SK-N-SH (cell line): ENCODE results near the gene USP15.

Experiments used
- CHD2 ChIP-seq: fragments of 150-350 bp; IDR thresholded peaks from 2 replicates; pipeline ENCODE4 v1.6.1; 2018; ENCODE audit warnings: low read length; ENCODE audit not compliant: partially characterized antibody
- EZH2phosphoT487 ChIP-seq: fragments of 200-600 bp; sonication (generic); IDR thresholded peaks from 2 replicates; pipeline ENCODE4 v1.6.1; 2017; ENCODE audit warnings: low read depth, mixed run types, mild to moderate bottlenecking, antibody characterized with exemption, moderate library complexity, borderline replicate concordance
- POLR2AphosphoS5 ChIP-seq: IDR thresholded peaks from 2 replicates; pipeline ENCODE4 v1.6.1; 2012; ENCODE audit warnings: low read depth, low read length
- TCF12 ChIP-seq: IDR thresholded peaks from 2 replicates; pipeline ENCODE4 v1.4.0; 2012
- TF ChIP-seq, protein P1 (sequence below): fragments of 200-600 bp; sonication (generic); IDR thresholded peaks from 2 replicates; pipeline ENCODE4 v1.6.1; 2017; ENCODE audit warnings: antibody characterized with exemption, mild to moderate bottlenecking, moderate library complexity
- TF ChIP-seq, protein P2 (sequence below): IDR thresholded peaks from 2 replicates; pipeline ENCODE4 v1.4.0; 2012; ENCODE audit warnings: low read depth, borderline replicate concordance
- TF ChIP-seq, protein P3 (sequence below): fragments of 150-350 bp; IDR thresholded peaks from 2 replicates; pipeline ENCODE4 v1.6.1; 2017; ENCODE audit warnings: antibody characterized with exemption, low read length, low read depth, borderline replicate concordance

DNA sequence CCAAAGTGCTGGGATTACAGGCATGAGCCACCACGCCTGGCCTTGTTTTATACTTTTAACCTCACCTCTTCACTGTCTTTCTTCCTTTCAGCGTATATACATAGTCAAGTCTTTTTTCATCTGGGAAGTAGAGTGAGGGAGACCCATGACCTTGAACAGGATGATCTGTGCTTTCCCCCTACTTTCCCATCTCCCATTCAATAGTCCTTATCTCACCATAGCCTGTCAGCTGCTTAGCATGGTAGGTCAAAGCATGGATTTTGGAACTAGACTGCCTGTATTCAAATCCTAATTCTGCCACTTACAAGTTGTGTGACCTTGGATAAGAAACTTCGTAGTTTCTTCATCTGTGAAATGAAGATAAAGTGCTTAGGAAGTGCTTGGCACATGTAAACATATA is 110.0 kb downstream of the USP15 start:
- TF ChIP-seq TCF12 (no peak), EZH2phosphoT487 (no peak), POLR2AphosphoS5 (no peak), CHD2 (no peak)
- TF ChIP-seq, protein P1, sequence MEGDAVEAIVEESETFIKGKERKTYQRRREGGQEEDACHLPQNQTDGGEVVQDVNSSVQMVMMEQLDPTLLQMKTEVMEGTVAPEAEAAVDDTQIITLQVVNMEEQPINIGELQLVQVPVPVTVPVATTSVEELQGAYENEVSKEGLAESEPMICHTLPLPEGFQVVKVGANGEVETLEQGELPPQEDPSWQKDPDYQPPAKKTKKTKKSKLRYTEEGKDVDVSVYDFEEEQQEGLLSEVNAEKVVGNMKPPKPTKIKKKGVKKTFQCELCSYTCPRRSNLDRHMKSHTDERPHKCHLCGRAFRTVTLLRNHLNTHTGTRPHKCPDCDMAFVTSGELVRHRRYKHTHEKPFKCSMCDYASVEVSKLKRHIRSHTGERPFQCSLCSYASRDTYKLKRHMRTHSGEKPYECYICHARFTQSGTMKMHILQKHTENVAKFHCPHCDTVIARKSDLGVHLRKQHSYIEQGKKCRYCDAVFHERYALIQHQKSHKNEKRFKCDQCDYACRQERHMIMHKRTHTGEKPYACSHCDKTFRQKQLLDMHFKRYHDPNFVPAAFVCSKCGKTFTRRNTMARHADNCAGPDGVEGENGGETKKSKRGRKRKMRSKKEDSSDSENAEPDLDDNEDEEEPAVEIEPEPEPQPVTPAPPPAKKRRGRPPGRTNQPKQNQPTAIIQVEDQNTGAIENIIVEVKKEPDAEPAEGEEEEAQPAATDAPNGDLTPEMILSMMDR = no peak
- TF ChIP-seq, protein P2, sequence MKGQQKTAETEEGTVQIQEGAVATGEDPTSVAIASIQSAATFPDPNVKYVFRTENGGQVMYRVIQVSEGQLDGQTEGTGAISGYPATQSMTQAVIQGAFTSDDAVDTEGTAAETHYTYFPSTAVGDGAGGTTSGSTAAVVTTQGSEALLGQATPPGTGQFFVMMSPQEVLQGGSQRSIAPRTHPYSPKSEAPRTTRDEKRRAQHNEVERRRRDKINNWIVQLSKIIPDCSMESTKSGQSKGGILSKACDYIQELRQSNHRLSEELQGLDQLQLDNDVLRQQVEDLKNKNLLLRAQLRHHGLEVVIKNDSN = no peak
- TF ChIP-seq, protein P3, sequence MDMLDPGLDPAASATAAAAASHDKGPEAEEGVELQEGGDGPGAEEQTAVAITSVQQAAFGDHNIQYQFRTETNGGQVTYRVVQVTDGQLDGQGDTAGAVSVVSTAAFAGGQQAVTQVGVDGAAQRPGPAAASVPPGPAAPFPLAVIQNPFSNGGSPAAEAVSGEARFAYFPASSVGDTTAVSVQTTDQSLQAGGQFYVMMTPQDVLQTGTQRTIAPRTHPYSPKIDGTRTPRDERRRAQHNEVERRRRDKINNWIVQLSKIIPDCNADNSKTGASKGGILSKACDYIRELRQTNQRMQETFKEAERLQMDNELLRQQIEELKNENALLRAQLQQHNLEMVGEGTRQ = no peak
